Esophagus muscularis mucosa (tissue), 4 donors: ENCODE data around the gene GGACT.

Source experiments
- CTCF ChIP-seq, 3 experiments: fragments of 200-600 bp in 2 of 3; fragments of 450-650 bp in 1 of 3; sonication (generic) in 2 of 3; IDR thresholded peaks; one replicate each; pipeline ENCODE4 v1.5.1; 2017 to 2019; ENCODE audit warnings: antibody characterized with exemption in 3 of 3, mild to moderate bottlenecking in 2 of 3, moderate library complexity in 1 of 3
- EP300 ChIP-seq: sonication (generic); formaldehyde crosslinking; IDR thresholded peaks from one replicate; pipeline ENCODE4 v1.6.1; 2017; ENCODE audit warnings: antibody characterized with exemption
- POLR2A ChIP-seq: fragments of 450-650 bp; IDR thresholded peaks from one replicate; pipeline ENCODE4 v1.6.1; 2017; ENCODE audit warnings: antibody characterized with exemption, moderate library complexity, mild to moderate bottlenecking, low read depth
- POLR2AphosphoS5 ChIP-seq, 2 donors: sonication (generic); formaldehyde crosslinking; IDR thresholded peaks; one replicate each; pipeline ENCODE4 v1.6.1; 2017; ENCODE audit warnings: antibody characterized with exemption in 2 of 2

DNA sequence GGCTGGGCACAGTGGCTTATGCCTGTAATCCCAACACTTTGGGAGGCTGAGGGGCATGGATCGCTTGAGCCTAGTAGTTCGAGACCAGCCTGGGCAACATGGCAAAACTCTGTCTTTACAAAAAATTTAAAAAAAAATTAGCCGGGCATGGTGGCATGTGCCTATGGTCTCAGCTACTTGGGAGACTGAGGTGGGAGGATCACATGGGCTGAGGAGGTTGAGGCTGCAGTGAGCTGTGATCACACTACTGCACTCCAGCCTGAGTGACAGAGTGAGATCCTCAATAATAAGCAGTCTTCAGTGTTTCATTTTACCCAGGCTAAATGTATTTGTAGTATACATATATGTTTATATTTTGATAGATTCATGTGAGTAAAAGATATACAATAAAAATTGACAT is 85.0 kb downstream of the GGACT start:
- TF ChIP-seq CTCF (IDR thresholded peaks at IDR 0.05) (no peak), POLR2AphosphoS5 (IDR thresholded peaks at IDR 0.05) (no peak), POLR2A (no peak), EP300 (no peak)
